Upper lobe of left lung (tissue), 6 donors: ENCODE results near the gene RIOK3. TPM values are rescaled to one million over a fixed set of nuclear protein-coding genes. Genes with fewer than 3 reads are reported as not detected.

ENCODE experiments used
- ATAC-seq, 2 donors: fragments of 200-7000 bp; cut with Tn5 transposase; one replicate each; pipeline ENCODE4 v1.9.1; 2022; ENCODE audit warnings: mild to moderate bottlenecking in 2 of 2, moderate library complexity in 2 of 2; ENCODE audit not compliant: low FRiP score in 2 of 2
- DNase-seq, 2 donors: peaks; one replicate each; pipeline ENCODE4 v3.0.0-alpha.2; 2019 to 2020
- H3K27ac ChIP-seq, 4 donors: fragments of 200-600 bp; sonication (generic); one replicate each; pipeline ENCODE4 v1.5.1; 2016 to 2019
- H3K27me3 ChIP-seq, 4 donors: fragments of 200-600 bp; sonication (generic); one replicate each; pipeline ENCODE4 v1.5.1; 2017 to 2019
- H3K36me3 ChIP-seq, 4 donors: fragments of 200-600 bp; sonication (generic); one replicate each; pipeline ENCODE4 v1.5.1; 2016 to 2019
- H3K4me1 ChIP-seq, 4 donors: fragments of 200-600 bp; sonication (generic); one replicate each; pipeline ENCODE4 v1.5.1; 2018 to 2019
- H3K4me3 ChIP-seq, 4 donors: fragments of 200-600 bp; sonication (generic); one replicate each; pipeline ENCODE4 v1.5.1; 2017 to 2019; ENCODE audit warnings: mild to moderate bottlenecking in 2 of 4, moderate library complexity in 1 of 4
- H3K9me3 ChIP-seq, 4 donors: fragments of 200-600 bp; sonication (generic); one replicate each; pipeline ENCODE4 v1.5.1; 2018 to 2019
- CTCF ChIP-seq, 6 experiments: fragments of 450-650 bp in 4 of 6; fragments of 200-600 bp in 2 of 6; sonication (generic) in 2 of 6; IDR thresholded peaks; one replicate each; pipeline ENCODE4 v1.5.1; 2016 to 2019; ENCODE audit warnings: antibody characterized with exemption in 6 of 6
- EP300 ChIP-seq, 4 donors: sonication (generic); formaldehyde crosslinking; IDR thresholded peaks; one replicate each; pipeline ENCODE4 v1.5.1; 2017; ENCODE audit warnings: antibody characterized with exemption in 4 of 4, control low read depth in 2 of 4
- POLR2A ChIP-seq, 4 donors: fragments of 450-650 bp; IDR thresholded peaks; one replicate each; pipeline ENCODE4 v1.5.1; 2016 to 2017; ENCODE audit warnings: antibody characterized with exemption in 4 of 4, mild to moderate bottlenecking in 2 of 4
- POLR2AphosphoS5 ChIP-seq, 2 donors: sonication (generic); formaldehyde crosslinking; IDR thresholded peaks; one replicate each; pipeline ENCODE4 v1.5.1; 2017; ENCODE audit warnings: antibody characterized with exemption in 2 of 2
- WGBS, 2 donors: methylation state at CpG; one replicate each; pipeline ENCODE4 v1.1.5; 2017 to 2018; 5-methylcytosine and 5-hydroxymethylcytosine counted together
- total RNA-seq, 6 donors: library from RNA; depleted of rRNA in 4 of 6; stranded (reverse); fragments of >200 nt in 4 of 6; gene quantifications; one replicate each; pipeline versions ENCODE4 v1.1.0 to v1.2.1, GENCODE V29; 2016 to 2021
- donor health status: DM: no; HTN: no; CAD: no; lungs with moderate emphysema.
- donor health status: DM: no; HTN: yes; CAD: no; lungs with severe emphysema.

RIOK3 gene
- total RNA-seq, 6 donors from 2014 or later: 54.7 to 91.1 (median 60.0) TPM

- Histone ChIP-seq H3K36me3 (no peaks in the 10 kb centered on the region), H3K27ac (peak overlapping the region; percentile 14 to 64 (median 45)), H3K27me3 (no peaks in the 10 kb centered on the region), H3K4me1 (peaks cover 5 to 12% (median 9%) of the 10 kb centered on the region in 4 donors), H3K4me3 (peak overlapping the region; percentile 79 to 97 (median 88)), H3K9me3 (no peaks in the 10 kb centered on the region)
- DNase-seq (peak; percentile 91 to 99), ATAC-seq (peak; percentile 91 to 99)
- 0% methylated on average over 37 to 41 of the region's 42 CpGs for WGBS, 2 donors
- no peak for TF ChIP-seq CTCF (IDR thresholded peaks at IDR 0.05)
- TF ChIP-seq POLR2AphosphoS5 (IDR thresholded peaks at IDR 0.05): peak in 1 of 2 donors; percentile 57
- TF ChIP-seq POLR2A (IDR thresholded peaks at IDR 0.05): peak in 1 of 4 donors; percentile 50
- TF ChIP-seq EP300 (IDR thresholded peaks at IDR 0.05): no peak
Measured at GRCh38 chr18:23437357-23438045, 15.6 kb upstream of the RIOK3 start.

- peak overlapping the region in 3 of 4 donors; percentile 14 to 64 (median 27) for H3K27ac ChIP-seq
- H3K36me3 ChIP-seq: no peaks in the 10 kb centered on the region
- H3K27me3 ChIP-seq: no peaks in the 10 kb centered on the region
- peaks cover 5 to 12% (median 9%) of the 10 kb centered on the region in 4 donors for H3K4me1 ChIP-seq
- ATAC-seq (no peak), DNase-seq (no peak)
- peak overlapping the region; percentile 79 to 97 (median 88) for H3K4me3 ChIP-seq
- WGBS, 2 donors: 38 to 45% methylated on average over 5 of the region's 5 CpGs
- no peaks in the 10 kb centered on the region for H3K9me3 ChIP-seq
- TF ChIP-seq CTCF (IDR thresholded peaks at IDR 0.05): no peak
- no peak for TF ChIP-seq POLR2AphosphoS5 (IDR thresholded peaks at IDR 0.05)
- no peak for TF ChIP-seq POLR2A (IDR thresholded peaks at IDR 0.05)
- no peak for TF ChIP-seq EP300 (IDR thresholded peaks at IDR 0.05)
Measured at GRCh38 chr18:23438046-23438377, 15.1 kb upstream of the RIOK3 start.

GRCh38 chr18:23438608-23439366 is 14.3 kb upstream of the RIOK3 start:
- TF ChIP-seq POLR2AphosphoS5 (IDR thresholded peaks at IDR 0.05) (no peak), POLR2A (IDR thresholded peaks at IDR 0.05) (no peak), CTCF (IDR thresholded peaks at IDR 0.05) (no peak), EP300 (IDR thresholded peaks at IDR 0.05) (no peak)
- H3K36me3 ChIP-seq: no peaks in the 10 kb centered on the region
- DNase-seq: no peak
- H3K27me3 ChIP-seq: no peaks in the 10 kb centered on the region
- no peak for ATAC-seq
- H3K27ac ChIP-seq: no peak overlapping the region
- peaks cover 5 to 12% (median 9%) of the 10 kb centered on the region in 4 donors for H3K4me1 ChIP-seq
- H3K9me3 ChIP-seq: no peaks in the 10 kb centered on the region
- 84 to 87% methylated on average over 11 of the region's 11 CpGs for whole genome bisulfite sequencing, 2 donors
- peak overlapping the region in 1 of 4 donors; percentile 84 for H3K4me3 ChIP-seq

- H3K4me3 ChIP-seq: no peak overlapping the region
- ATAC-seq (no peak), DNase-seq (no peak)
- TF ChIP-seq CTCF (IDR thresholded peaks at IDR 0.05) (no peak), POLR2A (IDR thresholded peaks at IDR 0.05) (no peak)
- H3K27me3 ChIP-seq: no peaks in the 10 kb centered on the region
- no peak overlapping the region for H3K27ac ChIP-seq
- H3K4me1 ChIP-seq: peaks cover 5 to 12% (median 9%) of the 10 kb centered on the region in 4 donors
- no peaks in the 10 kb centered on the region for H3K36me3 ChIP-seq
- WGBS, 2 donors: 81 to 83% methylated on average over 4 of the region's 4 CpGs
- no peaks in the 10 kb centered on the region for H3K9me3 ChIP-seq
Measured at GRCh38 chr18:23440131-23440530, 13.0 kb upstream of the RIOK3 start.
